Measurements from ENCODE around the gene PON3.

- TF ChIP-seq CTCF (conservative IDR thresholded peaks at IDR 0.05; ENCODE audit: low read depth in 2 of 2) (no peak), EZH2 (IDR thresholded peaks at IDR 0.05; ENCODE audit: low read depth, unreplicated experiment) (no peak), ZNF114 (CRISPR knock-in tag; IDR thresholded peaks at IDR 0.05) (no peak), ZNF331 (CRISPR knock-in tag; IDR thresholded peaks at IDR 0.05; ENCODE audit: low read depth) (no peak), EZH2phosphoT487 (IDR thresholded peaks at IDR 0.05; ENCODE audit: unreplicated experiment) (no peak), POLR2AphosphoS5 (IDR thresholded peaks at IDR 0.05; ENCODE audit: low read depth) (no peak), CREB1 (CRISPR knock-in tag; IDR thresholded peaks at IDR 0.05; ENCODE audit: low read depth) (no peak), ETS1 (IDR thresholded peaks at IDR 0.05) (no peak), JUNB (IDR thresholded peaks at IDR 0.05; ENCODE audit: unreplicated experiment) (no peak), REST (IDR thresholded peaks at IDR 0.05; ENCODE audit: unreplicated experiment) (no peak), NANOG (IDR thresholded peaks at IDR 0.05; ENCODE audit: borderline replicate concordance) (no peak), ZNF462 (CRISPR knock-in tag; IDR thresholded peaks at IDR 0.05) (no peak)
Measured at GRCh38 chr7:95391761-95392160, 4.4 kb downstream of the PON3 start.
